Measurements from ENCODE around the gene ZCWPW1.

ZCWPW1 gene

GRCh38 chr7:100438172-100438571 lies 9.7 kb upstream of the ZCWPW1 start:
- H3K27ac ChIP-seq (ENCODE audit: low read length): no peak overlapping the region
- H3K9me3 ChIP-seq (ENCODE audit: control insufficient read depth in 2 of 2, low read length in 2 of 2): no peaks in the 10 kb centered on the region
- no peaks in the 10 kb centered on the region for H3K27me3 ChIP-seq (ENCODE audit: control insufficient read depth in 1 of 2, insufficient read depth in 2 of 2, low read length in 2 of 2)
- H3K9ac ChIP-seq (ENCODE audit: low read length in 2 of 2): no peak overlapping the region
- H3K4me1 ChIP-seq (ENCODE audit: control insufficient read depth, insufficient read depth, low read length): peaks cover 21% of the 10 kb centered on the region
- no peak overlapping the region for H3K4me3 ChIP-seq (ENCODE audit: low read length in 2 of 2)
- H3K36me3 ChIP-seq (ENCODE audit: control insufficient read depth in 2 of 2, insufficient read depth in 2 of 2, low read length in 2 of 2): peaks cover 11 to 13% of the 10 kb centered on the region in 2 donors

DNA sequence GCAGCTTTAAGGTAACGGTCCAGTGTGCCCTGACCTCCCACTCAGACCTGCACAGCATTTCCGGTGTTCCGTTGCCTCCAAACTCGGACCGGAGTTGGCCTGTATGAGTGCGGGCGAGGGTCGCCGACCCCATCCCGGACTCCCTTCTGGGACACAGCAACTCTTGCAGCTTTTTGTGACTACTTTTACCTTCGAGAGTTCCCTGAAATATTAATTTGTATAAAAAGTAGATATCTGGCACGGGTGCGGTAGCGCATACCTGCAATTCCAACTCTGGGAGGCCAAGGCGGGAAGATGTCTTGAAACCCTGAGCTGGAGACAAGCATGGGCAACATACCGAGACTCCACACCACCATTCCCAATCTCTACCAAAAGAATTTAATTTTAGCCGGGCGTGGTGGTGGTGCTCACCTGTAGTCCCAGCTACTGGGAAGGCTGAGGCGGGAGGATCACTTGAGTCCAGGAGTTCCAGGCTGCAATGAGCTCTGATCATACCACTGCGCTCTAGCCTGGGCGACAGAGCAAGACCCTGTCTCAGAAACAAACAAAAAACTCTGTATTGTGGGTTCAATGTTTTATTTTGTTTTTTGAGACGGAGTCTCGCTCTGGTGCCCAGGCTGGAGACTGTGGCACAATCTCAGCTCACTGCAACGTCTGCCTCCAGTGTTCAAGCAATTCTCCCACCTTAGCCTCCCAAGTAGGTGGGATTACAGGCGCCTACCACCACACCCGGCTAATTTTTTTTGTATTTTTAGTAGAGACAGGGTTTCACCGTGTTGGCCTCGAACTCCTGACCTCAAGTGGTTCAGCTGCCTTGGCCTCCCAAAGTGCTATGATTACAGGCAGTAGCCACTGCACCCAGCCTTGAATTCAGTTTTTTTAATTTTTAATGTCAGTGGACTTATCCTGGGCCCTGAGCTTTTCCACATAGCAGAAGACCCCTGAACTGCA lies 8.9 kb upstream of the ZCWPW1 start:
- peaks cover 25% of the 10 kb centered on the region for H3K4me1 ChIP-seq (ENCODE audit: control insufficient read depth, insufficient read depth, low read length)
- peaks cover 17% of the 10 kb centered on the region in 2 donors for H3K36me3 ChIP-seq (ENCODE audit: control insufficient read depth in 2 of 2, insufficient read depth in 2 of 2, low read length in 2 of 2)
- H3K27ac ChIP-seq (ENCODE audit: low read length): peak overlapping the region; percentile 75
- H3K9me3 ChIP-seq (ENCODE audit: control insufficient read depth in 2 of 2, low read length in 2 of 2): no peaks in the 10 kb centered on the region
- H3K4me3 ChIP-seq (ENCODE audit: low read length in 2 of 2): no peak overlapping the region
- H3K9ac ChIP-seq (ENCODE audit: low read length in 2 of 2): no peak overlapping the region
- H3K27me3 ChIP-seq (ENCODE audit: control insufficient read depth in 1 of 2, insufficient read depth in 2 of 2, low read length in 2 of 2): no peaks in the 10 kb centered on the region

- H3K9me3 ChIP-seq (ENCODE audit: control insufficient read depth in 2 of 2, low read length in 2 of 2): no peaks in the 10 kb centered on the region
- H3K4me1 ChIP-seq (ENCODE audit: control insufficient read depth, insufficient read depth, low read length): peaks cover 41% of the 10 kb centered on the region
- peak overlapping the region; percentile 75 for H3K27ac ChIP-seq (ENCODE audit: low read length)
- peak overlapping the region; percentile 72 to 91 for H3K4me3 ChIP-seq (ENCODE audit: low read length in 2 of 2)
- H3K27me3 ChIP-seq (ENCODE audit: control insufficient read depth in 1 of 2, insufficient read depth in 2 of 2, low read length in 2 of 2): no peaks in the 10 kb centered on the region
- H3K9ac ChIP-seq (ENCODE audit: low read length in 2 of 2): peak overlapping the region; percentile 79 to 90
- peaks cover 17 to 20% of the 10 kb centered on the region in 2 donors for H3K36me3 ChIP-seq (ENCODE audit: control insufficient read depth in 2 of 2, insufficient read depth in 2 of 2, low read length in 2 of 2)
These were observed 7.2 kb upstream of the ZCWPW1 start for GRCh38 chr7:100435401-100436304.

DNA sequence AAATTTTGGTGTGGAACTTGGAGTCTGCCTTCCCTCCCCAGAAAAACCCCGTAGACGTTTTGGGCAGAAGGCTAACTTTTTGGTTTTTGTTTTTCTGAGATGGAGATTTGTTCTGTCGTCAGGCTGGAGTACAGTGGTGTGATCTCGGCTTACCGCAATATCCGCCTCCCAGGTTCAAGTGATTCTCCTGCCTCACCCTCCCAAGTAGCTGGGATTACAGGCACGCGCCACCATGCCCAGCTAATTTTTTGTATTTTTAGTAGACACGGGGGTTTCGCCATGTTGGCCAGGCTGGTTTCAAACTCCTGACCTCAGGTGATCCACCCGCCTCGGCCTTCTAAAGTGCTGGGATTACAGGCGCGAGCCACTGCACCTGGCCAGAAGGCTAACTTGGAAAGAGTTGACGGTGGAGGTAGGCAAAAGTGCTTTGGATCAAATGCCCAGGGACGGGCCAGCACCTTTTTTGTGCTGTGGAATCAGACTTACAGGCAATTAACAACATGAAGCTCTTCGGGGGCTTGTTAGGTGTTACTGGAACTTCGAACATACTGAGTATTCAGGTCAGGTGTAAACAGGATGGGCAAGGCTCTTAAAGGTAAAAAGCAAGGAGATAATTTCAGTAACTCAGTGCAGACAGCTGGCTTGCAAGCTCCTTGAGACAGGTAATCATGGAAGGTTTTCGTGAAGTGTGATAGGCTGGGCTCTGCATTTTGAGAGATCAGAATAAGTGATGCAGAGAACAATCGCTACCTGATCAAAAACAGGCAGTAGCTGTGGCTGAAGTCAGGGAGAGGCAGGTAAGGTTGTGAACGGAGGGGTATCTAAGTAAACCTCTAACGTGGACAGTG lies 6.0 kb upstream of the ZCWPW1 start:
- peak overlapping the region; percentile 57 to 91 for H3K4me3 ChIP-seq (ENCODE audit: low read length in 2 of 2)
- no peaks in the 10 kb centered on the region for H3K27me3 ChIP-seq (ENCODE audit: control insufficient read depth in 1 of 2, insufficient read depth in 2 of 2, low read length in 2 of 2)
- H3K9me3 ChIP-seq (ENCODE audit: control insufficient read depth in 2 of 2, low read length in 2 of 2): no peaks in the 10 kb centered on the region
- peaks cover 17 to 20% of the 10 kb centered on the region in 2 donors for H3K36me3 ChIP-seq (ENCODE audit: control insufficient read depth in 2 of 2, insufficient read depth in 2 of 2, low read length in 2 of 2)
- peak overlapping the region; percentile 74 to 90 for H3K9ac ChIP-seq (ENCODE audit: low read length in 2 of 2)
- H3K4me1 ChIP-seq (ENCODE audit: control insufficient read depth, insufficient read depth, low read length): peaks cover 45% of the 10 kb centered on the region
- no peak overlapping the region for H3K27ac ChIP-seq (ENCODE audit: low read length)

GRCh38 chr7:100433592-100434296 lies 5.2 kb upstream of the ZCWPW1 start:
- H3K36me3 ChIP-seq (ENCODE audit: control insufficient read depth in 2 of 2, insufficient read depth in 2 of 2, low read length in 2 of 2): peaks cover 17 to 20% of the 10 kb centered on the region in 2 donors
- H3K9me3 ChIP-seq (ENCODE audit: control insufficient read depth in 2 of 2, low read length in 2 of 2): no peaks in the 10 kb centered on the region
- peaks cover 45% of the 10 kb centered on the region for H3K4me1 ChIP-seq (ENCODE audit: control insufficient read depth, insufficient read depth, low read length)
- H3K4me3 ChIP-seq (ENCODE audit: low read length in 2 of 2): no peak overlapping the region
- no peak overlapping the region for H3K9ac ChIP-seq (ENCODE audit: low read length in 2 of 2)
- H3K27ac ChIP-seq (ENCODE audit: low read length): no peak overlapping the region
- H3K27me3 ChIP-seq (ENCODE audit: control insufficient read depth in 1 of 2, insufficient read depth in 2 of 2, low read length in 2 of 2): no peaks in the 10 kb centered on the region

GRCh38 chr7:100433276-100433591 lies 4.7 kb upstream of the ZCWPW1 start:
- H3K4me3 ChIP-seq (ENCODE audit: low read length in 2 of 2): no peak overlapping the region
- no peak overlapping the region for H3K27ac ChIP-seq (ENCODE audit: low read length)
- no peaks in the 10 kb centered on the region for H3K27me3 ChIP-seq (ENCODE audit: control insufficient read depth in 1 of 2, insufficient read depth in 2 of 2, low read length in 2 of 2)
- peaks cover 45% of the 10 kb centered on the region for H3K4me1 ChIP-seq (ENCODE audit: control insufficient read depth, insufficient read depth, low read length)
- no peaks in the 10 kb centered on the region for H3K9me3 ChIP-seq (ENCODE audit: control insufficient read depth in 2 of 2, low read length in 2 of 2)
- peaks cover 17 to 20% of the 10 kb centered on the region in 2 donors for H3K36me3 ChIP-seq (ENCODE audit: control insufficient read depth in 2 of 2, insufficient read depth in 2 of 2, low read length in 2 of 2)
- H3K9ac ChIP-seq (ENCODE audit: low read length in 2 of 2): no peak overlapping the region

DNA sequence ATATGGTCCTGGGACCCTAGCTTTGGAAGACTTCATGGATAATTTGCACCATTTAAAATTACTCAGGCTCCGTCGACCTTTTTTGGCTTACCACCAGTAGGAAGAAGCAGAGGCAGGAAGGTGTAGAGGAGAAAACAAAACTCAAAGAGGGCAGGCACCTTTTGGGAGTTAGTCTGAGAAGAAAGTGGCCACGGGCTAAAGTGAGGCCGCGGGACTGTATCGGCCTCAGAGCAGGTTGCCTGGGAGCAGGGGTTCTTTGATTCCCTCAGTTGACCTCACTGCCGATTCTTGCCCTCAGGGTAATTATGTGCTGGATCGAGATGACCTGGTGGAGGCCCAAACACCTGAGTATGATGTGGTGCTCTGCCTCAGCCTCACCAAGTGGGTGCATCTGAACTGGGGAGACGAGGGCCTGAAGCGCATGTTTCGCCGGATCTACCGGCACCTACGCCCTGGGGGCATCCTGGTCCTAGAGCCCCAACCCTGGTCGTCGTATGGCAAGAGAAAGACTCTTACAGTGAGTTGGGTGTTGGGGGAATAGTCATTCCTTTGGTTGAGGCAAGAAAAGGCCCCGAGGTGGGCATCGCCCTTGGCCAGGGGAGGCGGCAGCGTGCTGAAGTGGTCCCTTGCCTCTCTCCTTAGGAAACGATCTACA lies 4.2 kb upstream of the ZCWPW1 start:
- Histone ChIP-seq H3K9ac (ENCODE audit: low read length in 2 of 2) (no peak overlapping the region), H3K27me3 (ENCODE audit: control insufficient read depth in 1 of 2, insufficient read depth in 2 of 2, low read length in 2 of 2) (no peaks in the 10 kb centered on the region), H3K4me1 (ENCODE audit: control insufficient read depth, insufficient read depth, low read length) (peaks cover 50% of the 10 kb centered on the region), H3K4me3 (ENCODE audit: low read length in 2 of 2) (no peak overlapping the region), H3K27ac (ENCODE audit: low read length) (peak overlapping the region; percentile 11), H3K9me3 (ENCODE audit: control insufficient read depth in 2 of 2, low read length in 2 of 2) (no peaks in the 10 kb centered on the region), H3K36me3 (ENCODE audit: control insufficient read depth in 2 of 2, insufficient read depth in 2 of 2, low read length in 2 of 2) (peaks cover 17 to 20% of the 10 kb centered on the region in 2 donors)

GRCh38 chr7:100432053-100432452 lies 3.5 kb upstream of the ZCWPW1 start:
- Histone ChIP-seq H3K36me3 (ENCODE audit: control insufficient read depth in 2 of 2, insufficient read depth in 2 of 2, low read length in 2 of 2) (peaks cover 17 to 20% of the 10 kb centered on the region in 2 donors), H3K27me3 (ENCODE audit: control insufficient read depth in 1 of 2, insufficient read depth in 2 of 2, low read length in 2 of 2) (no peaks in the 10 kb centered on the region), H3K9ac (ENCODE audit: low read length in 2 of 2) (peak overlapping the region in 1 of 2 donors; percentile 92), H3K4me3 (ENCODE audit: low read length in 2 of 2) (no peak overlapping the region), H3K4me1 (ENCODE audit: control insufficient read depth, insufficient read depth, low read length) (peaks cover 53% of the 10 kb centered on the region), H3K27ac (ENCODE audit: low read length) (peak overlapping the region; percentile 11), H3K9me3 (ENCODE audit: control insufficient read depth in 2 of 2, low read length in 2 of 2) (no peaks in the 10 kb centered on the region)

- no peaks in the 10 kb centered on the region for H3K9me3 ChIP-seq (ENCODE audit: control insufficient read depth in 2 of 2, low read length in 2 of 2)
- peaks cover 17 to 20% of the 10 kb centered on the region in 2 donors for H3K36me3 ChIP-seq (ENCODE audit: control insufficient read depth in 2 of 2, insufficient read depth in 2 of 2, low read length in 2 of 2)
- H3K27ac ChIP-seq (ENCODE audit: low read length): peak overlapping the region; percentile 100
- peaks cover 50% of the 10 kb centered on the region for H3K4me1 ChIP-seq (ENCODE audit: control insufficient read depth, insufficient read depth, low read length)
- peak overlapping the region; percentile 49 to 88 for H3K4me3 ChIP-seq (ENCODE audit: low read length in 2 of 2)
- no peaks in the 10 kb centered on the region for H3K27me3 ChIP-seq (ENCODE audit: control insufficient read depth in 1 of 2, insufficient read depth in 2 of 2, low read length in 2 of 2)
- H3K9ac ChIP-seq (ENCODE audit: low read length in 2 of 2): peak overlapping the region in 1 of 2 donors; percentile 92
These were observed 2.8 kb upstream of the ZCWPW1 start for GRCh38 chr7:100431286-100431735.

Data from stomach smooth muscle (tissue), 2 donors.